Posterior vena cava (tissue), 2 donors: ENCODE results near the gene PRTG. TPM values are rescaled to one million over a fixed set of nuclear protein-coding genes. Genes with fewer than 3 reads are reported as not detected.
"Not testable (repeated sequence)": the region's sequence is repeated elsewhere in the genome, so short reads cannot be mapped to it uniquely, and the experiment has no call there.

Experiments
- DNase-seq: peaks from one replicate; pipeline ENCODE4 v3.0.0-alpha.2; 2020; ENCODE audit warnings: low spot score
- intact Hi-C, 2 donors: fragments of 100-400 bp; cut with DNase I; formaldehyde crosslinking; loops; one replicate each; pipeline versions ENCODE4 v1.14.1 to v1.14.2; 2022 to 2023
- total RNA-seq, 2 donors: library from RNA; stranded (reverse); fragmentation: NEBNext Ultra II Directional; extraction: Animal tissue kit (Norgen Biotek cat#: 25700); gene quantifications; one replicate each; pipeline ENCODE4 v1.2.1, GENCODE V29; 2021
- donor health status: DM: yes; HTN: yes; CAD: no.
- donor health status: DM: yes; HTN: yes; CAD: no.

The PRTG gene
- total RNA-seq, 2 donors from 2014 or later, result 1.0 to 1.3 TPM

- DNase-seq, result no peak
- intact Hi-C loops, result no loop called here
Measured at GRCh38 chr15:55708720-55709119, 34.2 kb downstream of the PRTG start.

DNA sequence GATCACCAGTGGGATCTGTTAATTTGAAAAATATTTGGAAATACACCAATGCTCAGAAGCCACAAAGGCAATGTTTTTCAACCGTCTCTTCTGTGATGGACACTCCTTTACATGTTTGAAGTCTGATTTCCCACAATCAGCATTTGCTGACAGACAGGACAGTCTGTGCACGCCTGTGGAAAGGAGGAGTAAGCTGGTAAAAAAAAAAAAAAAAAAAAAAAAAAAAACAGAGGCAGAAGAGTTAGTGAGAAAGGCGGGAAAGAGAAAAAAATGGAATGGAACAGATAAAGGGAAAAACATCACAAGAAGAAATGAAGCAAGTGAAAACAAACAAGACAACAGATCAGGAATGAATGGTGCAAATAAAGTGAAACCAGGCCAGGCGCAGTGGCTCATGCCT lies 35.0 kb downstream of the PRTG start:
- intact Hi-C loops, result no loop called here
- no peak for DNase-seq

DNA sequence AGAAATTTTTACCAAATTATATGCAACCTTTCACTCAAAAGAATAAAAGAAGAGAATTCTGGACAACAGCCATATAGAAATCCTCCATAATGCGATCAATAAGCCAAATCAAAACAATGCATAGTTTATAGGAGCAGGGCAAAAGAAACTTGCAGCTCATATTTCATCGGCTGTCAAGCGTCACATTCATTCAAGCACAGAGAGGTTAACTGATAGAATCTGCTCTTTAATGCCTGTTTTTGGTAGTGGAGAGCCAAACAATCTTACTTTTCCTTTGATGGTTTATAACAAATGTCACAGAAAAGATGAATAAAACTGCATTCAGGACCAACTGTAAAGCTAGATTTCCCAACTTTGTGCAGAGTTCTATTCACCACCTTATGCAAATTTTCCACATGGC lies 35.4 kb downstream of the PRTG start:
- intact Hi-C loops, result no loop called here
- DNase-seq, result no peak

GRCh38 chr15:55703873-55704301 lies 39.1 kb downstream of the PRTG start:
- intact Hi-C loops, result no loop called here
- no peak for DNase-seq

- no peak for DNase-seq
- intact Hi-C loops, result no loop called here
Measured at GRCh38 chr15:55700876-55701275, 42.1 kb downstream of the PRTG start.

DNA sequence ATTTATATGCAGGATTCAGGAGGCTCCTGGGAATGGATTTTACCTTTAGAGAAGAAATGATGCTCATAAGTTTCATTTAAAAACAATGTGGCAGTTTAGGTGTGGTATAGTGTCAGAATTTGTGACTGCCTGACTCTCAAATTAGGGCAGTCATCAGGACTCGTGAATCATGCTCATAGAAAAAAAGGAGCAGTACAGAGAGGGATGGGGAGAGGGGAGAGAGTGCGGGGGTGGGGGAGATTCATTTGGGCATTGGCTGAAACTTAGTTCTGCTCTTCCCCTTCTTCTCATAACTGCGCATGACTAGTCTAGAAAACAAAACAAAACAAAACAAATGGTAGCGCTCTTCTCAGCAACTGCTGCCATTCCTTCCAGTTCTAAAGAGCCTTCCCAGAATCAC lies 44.3 kb downstream of the PRTG start:
- DNase-seq, result no peak
- intact Hi-C loops, result no loop called here

GRCh38 chr15:55696221-55696620 lies 46.7 kb downstream of the PRTG start:
- DNase-seq, result no peak
- intact Hi-C loops, result no loop called here

DNA sequence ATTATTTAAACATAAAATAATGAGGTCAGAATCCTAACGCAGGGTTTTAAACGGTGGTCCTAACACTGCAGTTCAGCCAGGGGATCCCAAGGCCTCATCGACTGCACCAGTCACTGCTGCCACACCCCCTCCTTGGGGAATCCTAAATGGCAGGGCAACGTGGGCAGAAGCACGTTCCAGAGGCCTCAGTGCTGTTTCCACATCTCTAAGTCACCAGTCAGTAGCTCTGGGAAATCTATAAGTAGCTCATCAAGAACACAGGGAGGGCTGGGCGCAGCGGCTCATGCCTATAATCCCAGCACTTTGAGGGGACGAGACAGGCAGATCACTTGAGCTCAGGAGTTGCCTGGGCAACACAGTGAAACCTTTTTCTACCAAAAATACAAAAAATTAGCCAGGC lies 47.5 kb downstream of the PRTG start:
- DNase-seq, result no peak
- intact Hi-C loops, result no loop called here

- DNase-seq, result no peak
- intact Hi-C loops, result no loop called here
Measured at GRCh38 chr15:55694652-55695150, 48.3 kb downstream of the PRTG start.

- intact Hi-C loops, DNase-seq: not testable (repeated sequence)
Measured at GRCh38 chr15:55693116-55693515, 49.8 kb downstream of the PRTG start.

DNA sequence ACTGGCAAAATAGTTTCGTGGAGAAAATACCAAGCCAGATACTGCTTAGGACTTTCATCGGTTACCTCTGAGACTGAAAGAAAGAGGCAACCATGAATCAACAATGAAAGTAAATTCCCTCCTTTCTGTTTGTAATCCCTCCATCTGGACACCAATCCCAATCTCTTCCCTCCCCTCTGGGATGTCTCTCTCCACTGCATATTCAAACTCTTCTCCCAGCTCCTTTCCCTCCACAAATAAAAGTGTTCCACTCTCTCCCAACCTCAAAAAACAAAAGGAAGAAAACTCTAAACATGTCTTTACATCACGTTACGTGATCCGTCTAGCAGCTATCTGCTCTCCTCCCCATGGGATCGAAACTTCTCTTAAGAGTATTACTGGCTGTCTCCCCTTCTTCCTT lies 55.2 kb downstream of the PRTG start:
- intact Hi-C loops, result no loop called here

GRCh38 chr15:55685286-55685685 lies 57.7 kb downstream of the PRTG start:
- no peak for DNase-seq
- intact Hi-C loops, result no loop called here

More for the DNA sequence above, 55.2 kb downstream of the PRTG start:
- no peak for DNase-seq

DNA sequence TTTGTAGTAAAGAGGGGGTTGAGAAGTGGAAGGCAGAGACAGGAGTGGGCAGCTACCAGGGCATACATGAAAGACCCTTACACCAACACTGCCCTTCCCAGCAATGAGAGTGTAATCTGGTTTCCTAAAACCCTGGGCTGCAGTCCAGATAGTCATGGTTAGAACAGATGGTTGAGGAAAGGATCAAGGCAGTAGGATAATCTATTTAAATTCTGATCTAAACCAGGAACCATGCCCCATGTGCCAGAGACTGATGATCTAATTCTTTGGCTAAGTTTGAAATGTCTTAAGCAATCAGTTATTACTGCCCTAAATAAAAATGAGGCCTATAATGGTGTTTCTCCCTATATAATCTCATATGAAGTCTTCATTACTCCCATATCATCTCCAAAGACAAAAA lies 59.6 kb downstream of the PRTG start:
- intact Hi-C loops, result no loop called here
- DNase-seq, result no peak

DNA sequence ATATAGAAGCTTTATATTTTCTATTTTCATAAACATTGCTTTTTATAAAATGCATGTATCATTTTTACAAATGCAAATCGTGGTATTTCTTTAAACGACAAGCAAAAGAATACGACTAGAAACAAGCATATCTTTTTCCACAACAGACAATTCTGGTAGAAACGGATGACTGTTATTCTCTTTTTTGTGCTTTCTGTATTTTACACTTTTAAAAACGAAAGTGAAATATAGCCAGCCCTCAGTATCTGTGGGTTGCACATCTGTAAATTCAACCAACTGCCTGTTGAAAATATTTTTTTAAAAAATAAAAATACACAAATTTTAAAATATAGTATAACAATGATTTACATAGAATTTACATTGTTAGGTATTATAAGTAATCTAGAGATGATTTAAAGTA lies 61.3 kb downstream of the PRTG start:
- intact Hi-C loops, result no loop called here
- DNase-seq, result no peak

DNA sequence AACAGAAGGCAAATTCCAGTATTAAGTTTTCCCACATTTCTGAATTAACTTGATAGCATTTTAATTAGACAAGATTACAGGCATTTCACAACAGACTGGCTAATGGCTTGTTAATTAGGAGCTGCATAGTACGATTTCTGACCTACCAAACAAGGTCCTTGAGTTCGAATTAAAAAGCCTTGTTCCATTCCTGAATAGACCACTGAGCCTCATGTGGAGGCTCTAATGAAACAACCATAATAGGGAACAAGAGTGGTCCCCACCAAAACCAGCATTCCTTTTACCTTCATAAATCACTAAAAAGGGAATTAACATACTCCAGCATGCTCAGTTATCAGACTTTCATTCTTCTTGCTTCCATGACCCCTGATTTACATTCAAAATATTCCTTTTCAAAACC lies 66.4 kb downstream of the PRTG start:
- DNase-seq, result no peak
- intact Hi-C loops, result no loop called here

DNA sequence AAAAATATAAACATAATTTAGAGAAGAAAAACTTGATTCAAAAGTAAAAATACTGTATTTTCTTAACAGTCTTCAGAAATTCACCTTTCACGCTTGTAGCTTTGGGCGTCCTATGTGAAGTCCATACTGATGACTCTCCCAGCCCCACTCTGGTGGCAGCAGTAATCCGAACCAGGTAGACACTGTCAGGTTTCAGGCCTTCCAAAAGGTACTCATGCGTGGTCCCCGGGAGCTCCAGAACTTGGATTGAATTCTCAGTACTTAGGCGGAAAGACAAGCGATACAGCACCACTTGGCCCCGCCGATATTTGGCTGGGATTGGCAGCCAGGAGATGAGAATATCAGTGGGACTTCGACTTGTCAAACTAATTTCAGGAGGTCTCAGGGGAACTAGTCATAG lies 69.7 kb downstream of the PRTG start:
- intact Hi-C loops, result no loop called here
- DNase-seq, result no peak

DNA sequence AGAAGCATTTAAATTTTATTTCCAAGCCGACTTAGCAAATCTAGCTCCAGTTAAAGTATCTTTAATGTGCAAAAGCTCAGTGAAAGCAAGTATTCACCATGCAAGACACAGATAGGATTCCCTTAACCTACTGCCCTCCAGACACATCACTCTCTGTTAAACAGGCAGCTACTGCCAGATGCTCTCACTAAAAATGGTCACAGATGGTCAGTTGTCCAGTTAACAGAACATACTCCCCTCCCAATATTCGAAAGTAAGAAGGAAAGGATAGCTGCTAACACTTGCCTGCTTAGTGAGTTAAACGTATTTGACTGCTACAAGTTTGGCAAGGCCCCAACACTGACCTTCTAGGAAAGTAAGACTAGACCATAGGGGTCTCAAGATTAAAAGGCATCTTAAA lies 73.7 kb downstream of the PRTG start:
- intact Hi-C loops, result no loop called here
- DNase-seq, result no peak

DNA sequence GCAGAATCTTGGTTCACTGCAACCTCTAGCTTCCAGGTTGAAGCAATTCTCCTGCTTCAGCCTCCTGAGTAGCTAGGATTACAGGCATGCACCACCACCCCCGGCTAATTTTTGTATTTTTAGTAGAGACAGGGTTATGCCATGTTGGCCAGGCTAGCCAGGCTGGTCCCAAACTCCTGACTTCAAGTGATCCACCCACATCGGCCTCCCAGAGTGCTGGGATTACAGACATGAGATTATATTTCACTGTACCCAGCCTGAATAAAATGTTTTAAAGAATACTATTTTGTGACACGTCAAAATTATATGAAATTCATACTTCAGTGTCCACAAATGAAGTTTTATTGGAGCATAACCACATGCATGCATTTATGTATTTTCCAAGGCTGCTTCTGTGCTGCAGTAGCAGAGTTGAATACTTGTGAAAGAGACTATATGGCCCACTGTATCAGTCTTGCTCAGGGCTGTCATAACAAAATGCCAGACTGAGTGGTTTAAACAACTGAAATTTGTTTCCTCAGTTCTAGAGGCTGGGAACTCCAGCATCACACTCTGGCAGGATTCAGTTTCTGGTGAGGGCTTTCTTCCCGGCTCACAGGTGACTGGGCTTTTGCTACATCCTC lies 77.2 kb downstream of the PRTG start:
- intact Hi-C loops, result no loop called here
- no peak for DNase-seq

GRCh38 chr15:55661428-55661827 lies 81.5 kb downstream of the PRTG start:
- intact Hi-C loops, result no loop called here
- DNase-seq, result no peak

DNA sequence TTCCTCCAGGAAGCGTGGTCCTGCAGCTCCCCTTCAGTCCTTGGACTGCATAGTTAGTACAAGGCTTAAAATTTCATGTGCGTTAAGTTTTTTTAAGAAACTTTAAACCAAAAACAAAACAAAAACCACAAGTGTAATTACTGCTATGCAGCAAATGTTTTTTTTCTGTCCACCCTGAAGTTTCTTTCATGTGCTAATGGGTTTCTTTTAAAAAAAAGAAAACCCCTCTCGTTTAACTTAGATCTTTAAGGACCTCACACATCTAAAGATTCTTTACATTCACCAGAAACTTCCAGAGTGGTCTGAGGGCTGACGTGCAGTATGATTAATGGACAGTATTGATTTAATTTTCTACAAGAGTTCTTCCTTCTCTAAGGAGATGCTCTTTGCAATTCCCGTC lies 82.8 kb downstream of the PRTG start:
- intact Hi-C loops, result no loop called here
- no peak for DNase-seq

DNA sequence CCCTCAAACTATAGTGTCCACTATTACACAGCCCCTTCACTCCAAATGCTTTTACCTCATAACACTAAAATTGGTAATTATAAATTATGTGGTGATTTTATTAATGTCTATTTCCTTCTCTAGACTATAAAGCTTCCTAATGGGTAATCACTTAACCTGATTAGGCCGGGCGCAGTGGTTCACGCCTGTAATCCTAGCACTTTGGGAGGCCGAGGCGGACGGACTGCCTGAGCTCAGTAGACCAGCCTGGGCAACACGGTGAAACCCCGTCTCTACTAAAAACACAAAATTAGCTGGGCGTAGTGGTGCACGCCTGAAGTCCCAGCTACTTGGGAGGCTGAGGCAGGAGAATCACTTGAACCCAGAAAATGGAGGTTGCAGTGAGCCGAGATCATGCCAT lies 83.5 kb downstream of the PRTG start:
- intact Hi-C loops, result no loop called here
- DNase-seq, result no peak

- intact Hi-C loops, result no loop called here
- no peak for DNase-seq
Measured at GRCh38 chr15:55658886-55659285, 84.1 kb downstream of the PRTG start.
